Measurements from ENCODE around the gene ADAMTS12.

DNA sequence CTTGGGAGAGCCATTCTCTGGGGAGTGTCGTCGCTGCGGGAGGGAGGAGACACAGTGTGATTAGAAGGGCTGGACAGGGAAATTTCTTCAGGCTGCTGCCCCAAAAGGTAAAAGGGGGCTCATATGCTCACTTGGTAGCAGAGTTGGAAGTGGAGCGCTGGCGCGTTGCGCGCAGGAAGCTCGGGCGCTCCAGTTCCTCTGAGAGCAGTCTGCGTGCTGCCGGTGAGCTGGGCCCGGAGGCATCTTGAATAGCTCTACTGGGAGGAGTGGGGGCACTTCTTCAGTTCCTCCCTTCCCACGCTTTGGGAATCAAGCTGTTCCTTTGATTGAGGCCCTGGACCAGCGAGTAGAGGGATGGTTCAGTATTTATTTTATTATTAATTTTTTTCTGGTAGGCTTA, 47.1 kb upstream of the ADAMTS12 start:
- no peak for TF ChIP-seq POLR2AphosphoS5 (IDR thresholded peaks at IDR 0.05; ENCODE audit: low read depth, low read length)
- TF ChIP-seq, protein P1, sequence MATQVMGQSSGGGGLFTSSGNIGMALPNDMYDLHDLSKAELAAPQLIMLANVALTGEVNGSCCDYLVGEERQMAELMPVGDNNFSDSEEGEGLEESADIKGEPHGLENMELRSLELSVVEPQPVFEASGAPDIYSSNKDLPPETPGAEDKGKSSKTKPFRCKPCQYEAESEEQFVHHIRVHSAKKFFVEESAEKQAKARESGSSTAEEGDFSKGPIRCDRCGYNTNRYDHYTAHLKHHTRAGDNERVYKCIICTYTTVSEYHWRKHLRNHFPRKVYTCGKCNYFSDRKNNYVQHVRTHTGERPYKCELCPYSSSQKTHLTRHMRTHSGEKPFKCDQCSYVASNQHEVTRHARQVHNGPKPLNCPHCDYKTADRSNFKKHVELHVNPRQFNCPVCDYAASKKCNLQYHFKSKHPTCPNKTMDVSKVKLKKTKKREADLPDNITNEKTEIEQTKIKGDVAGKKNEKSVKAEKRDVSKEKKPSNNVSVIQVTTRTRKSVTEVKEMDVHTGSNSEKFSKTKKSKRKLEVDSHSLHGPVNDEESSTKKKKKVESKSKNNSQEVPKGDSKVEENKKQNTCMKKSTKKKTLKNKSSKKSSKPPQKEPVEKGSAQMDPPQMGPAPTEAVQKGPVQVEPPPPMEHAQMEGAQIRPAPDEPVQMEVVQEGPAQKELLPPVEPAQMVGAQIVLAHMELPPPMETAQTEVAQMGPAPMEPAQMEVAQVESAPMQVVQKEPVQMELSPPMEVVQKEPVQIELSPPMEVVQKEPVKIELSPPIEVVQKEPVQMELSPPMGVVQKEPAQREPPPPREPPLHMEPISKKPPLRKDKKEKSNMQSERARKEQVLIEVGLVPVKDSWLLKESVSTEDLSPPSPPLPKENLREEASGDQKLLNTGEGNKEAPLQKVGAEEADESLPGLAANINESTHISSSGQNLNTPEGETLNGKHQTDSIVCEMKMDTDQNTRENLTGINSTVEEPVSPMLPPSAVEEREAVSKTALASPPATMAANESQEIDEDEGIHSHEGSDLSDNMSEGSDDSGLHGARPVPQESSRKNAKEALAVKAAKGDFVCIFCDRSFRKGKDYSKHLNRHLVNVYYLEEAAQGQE (IDR thresholded peaks at IDR 0.05; ENCODE audit: insufficient read depth in 1 of 2, low read depth in 2 of 2, low read length in 2 of 2) = no peak

Measured in PFSK-1 (cell line).